T-cell (primary cell): ENCODE results near the gene PPEF2. TPM values are rescaled to one million over a fixed set of nuclear protein-coding genes. Genes with fewer than 3 reads are reported as not detected.

ENCODE experiments used
- ATAC-seq, 4 experiments: fragments of 200-7000 bp in 3 of 4; fragments of 150-1000 bp in 1 of 4; cut with Tn5 transposase; replicated peaks in 1 of 4; 1 replicate in 3 of 4; 2 replicates in 1 of 4; pipeline ENCODE4 v1.10.0; 2021; ENCODE audit warnings: moderate library complexity in 3 of 4, mild to moderate bottlenecking in 2 of 4, moderate number of reproducible peaks in 1 of 4
- CTCF ChIA-PET, 2 donors: fragments of 300-600 bp; sonication (Branson Sonifier 250); formaldehyde crosslinking; loops; one replicate each; lab custom pipeline; 2022; ENCODE audit warnings: antibody characterized with exemption in 2 of 2; lab: Charles Lee
- POLR2A ChIA-PET, 2 donors: fragments of 300-600 bp; sonication (Branson Sonifier 250); formaldehyde crosslinking; loops; one replicate each; lab custom pipeline; 2022; ENCODE audit warnings: antibody characterized with exemption in 2 of 2; lab: Charles Lee
- DNase-seq, 35 experiments: peaks; one replicate each; pipeline versions ENCODE4 v3.0.0 to v3.0.0-alpha.2; 2013 to 2023
- H3K27ac ChIP-seq: one replicate; pipeline ENCODE4 v1.5.1; 2013; ENCODE audit warnings: low read length
- H3K27me3 ChIP-seq, 2 experiments: replicated peaks in 1 of 2; 1 replicate in 1 of 2; 2 replicates in 1 of 2; pipeline versions ENCODE4 v1.6.1 to v1.7.0; 2013; ENCODE audit warnings: low read length in 1 of 2, mixed read lengths in 1 of 2; ENCODE audit not compliant: control insufficient read depth in 2 of 2, insufficient read depth in 2 of 2; ENCODE audit errors: extremely low read depth in 1 of 2
- H3K36me3 ChIP-seq, 2 donors: 1 replicate in 1 of 2; 2 replicates in 1 of 2; pipeline versions ENCODE4 v1.6.1 to v1.7.0; 2013; ENCODE audit warnings: low read length in 1 of 2; ENCODE audit not compliant: control insufficient read depth in 2 of 2, insufficient read depth in 1 of 2; ENCODE audit errors: extremely low read depth in 1 of 2
- H3K4me1 ChIP-seq, 2 experiments: 1 replicate in 1 of 2; 2 replicates in 1 of 2; pipeline versions ENCODE4 v1.6.1 to v1.7.0; 2013; ENCODE audit warnings: low read length in 2 of 2, mixed read lengths in 1 of 2; ENCODE audit not compliant: insufficient read depth in 2 of 2, control insufficient read depth in 1 of 2; ENCODE audit errors: extremely low read depth in 1 of 2
- H3K4me3 ChIP-seq, 2 donors: 1 replicate in 1 of 2; 2 replicates in 1 of 2; pipeline versions ENCODE4 v1.5.1 to v1.7.0; 2013; ENCODE audit warnings: mild to moderate bottlenecking in 2 of 2, low read length in 1 of 2, moderate library complexity in 1 of 2; ENCODE audit not compliant: control insufficient read depth in 1 of 2; ENCODE audit errors: extremely low read depth in 1 of 2
- H3K9me3 ChIP-seq: 2 replicates; pipeline ENCODE4 v1.7.0; 2013
- H3K27ac Mint-ChIP-seq, 2 donors: one replicate each; pipeline ENCODE4 v1.8.0; 2020 to 2021; ENCODE audit warnings: mild to moderate bottlenecking in 2 of 2, mixed read lengths in 2 of 2
- H3K27me3 Mint-ChIP-seq, 2 donors: one replicate each; pipeline ENCODE4 v1.8.0; 2021 to 2022; ENCODE audit warnings: mixed read lengths in 2 of 2
- H3K36me3 Mint-ChIP-seq: one replicate; pipeline ENCODE4 v1.8.0; 2021; ENCODE audit warnings: mixed read lengths
- H3K4me1 Mint-ChIP-seq, 3 donors: one replicate each; pipeline ENCODE4 v1.8.0; 2020 to 2022; ENCODE audit warnings: mixed read lengths in 3 of 3, mild to moderate bottlenecking in 1 of 3
- H3K4me3 Mint-ChIP-seq, 3 donors: one replicate each; pipeline ENCODE4 v1.8.0; 2020 to 2022; ENCODE audit warnings: mild to moderate bottlenecking in 3 of 3, mixed read lengths in 3 of 3, moderate library complexity in 3 of 3
- H3K9me3 Mint-ChIP-seq, 3 donors: one replicate each; pipeline ENCODE4 v1.8.0; 2020 to 2022; ENCODE audit warnings: mixed read lengths in 3 of 3
- WGBS: methylation state at CpG from one replicate; pipeline ENCODE4 v1.1.5; 2013; ENCODE audit warnings: missing lambda C conversion rate; ENCODE audit not compliant: insufficient coverage; 5-methylcytosine and 5-hydroxymethylcytosine counted together
- total RNA-seq, 35 experiments: library from RNA in 6 of 35; stranded (reverse) in 6 of 35; fragments of 120-200 nt in 1 of 35; gene quantifications; one replicate each; pipeline versions ENCODE4 v1.2.1 to v1.2.4 and lab custom pipeline; 2013 to 2026

Gene PPEF2
- total RNA-seq, 5 donors from 2014 or later (not counting 1 experiment from before 2014, with no cell fraction given): 0.25 to 1.1 (median 0.50) TPM

DNA sequence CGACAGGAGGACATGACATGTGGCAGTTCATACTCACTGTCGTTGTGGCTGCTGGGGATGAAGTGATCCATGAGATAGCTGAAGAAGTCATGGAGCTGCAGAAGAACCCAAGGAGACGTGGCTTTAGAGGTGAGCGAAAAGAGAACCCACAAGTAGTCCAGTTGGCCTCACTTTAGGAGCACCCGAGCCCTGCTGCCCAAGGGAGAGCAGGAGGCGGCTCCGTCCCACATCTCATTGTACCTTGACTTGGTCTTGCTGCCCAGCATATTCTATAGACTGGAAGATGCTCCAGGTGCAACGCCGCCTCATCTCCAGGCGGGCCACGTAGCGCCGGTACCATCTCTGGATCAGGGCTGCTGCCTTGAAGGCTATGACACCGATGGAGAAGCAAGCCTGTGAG, 10.6 kb downstream of the PPEF2 start:
- Mint-ChIP-seq H3K4me1 (no peaks in the 10 kb centered on the region), H3K9me3 (no peaks in the 10 kb centered on the region), H3K27ac (no peak overlapping the region), H3K36me3 (no peaks in the 10 kb centered on the region), H3K27me3 (peaks cover 0 to 11% of the 10 kb centered on the region in 2 donors), H3K4me3 (no peak overlapping the region)
- Histone ChIP-seq H3K36me3 (no peaks in the 10 kb centered on the region), H3K9me3 (no peaks in the 10 kb centered on the region), H3K4me3 (no peak overlapping the region), H3K27me3 (no peaks in the 10 kb centered on the region), H3K27ac (no peak overlapping the region), H3K4me1 (no peaks in the 10 kb centered on the region)
- DNase-seq (no peak), ATAC-seq (no peak)
- 88% methylated on average over 12 of the region's 14 CpGs for WGBS
- CTCF ChIA-PET: no interaction called here
- POLR2A ChIA-PET: no interaction called here

DNA sequence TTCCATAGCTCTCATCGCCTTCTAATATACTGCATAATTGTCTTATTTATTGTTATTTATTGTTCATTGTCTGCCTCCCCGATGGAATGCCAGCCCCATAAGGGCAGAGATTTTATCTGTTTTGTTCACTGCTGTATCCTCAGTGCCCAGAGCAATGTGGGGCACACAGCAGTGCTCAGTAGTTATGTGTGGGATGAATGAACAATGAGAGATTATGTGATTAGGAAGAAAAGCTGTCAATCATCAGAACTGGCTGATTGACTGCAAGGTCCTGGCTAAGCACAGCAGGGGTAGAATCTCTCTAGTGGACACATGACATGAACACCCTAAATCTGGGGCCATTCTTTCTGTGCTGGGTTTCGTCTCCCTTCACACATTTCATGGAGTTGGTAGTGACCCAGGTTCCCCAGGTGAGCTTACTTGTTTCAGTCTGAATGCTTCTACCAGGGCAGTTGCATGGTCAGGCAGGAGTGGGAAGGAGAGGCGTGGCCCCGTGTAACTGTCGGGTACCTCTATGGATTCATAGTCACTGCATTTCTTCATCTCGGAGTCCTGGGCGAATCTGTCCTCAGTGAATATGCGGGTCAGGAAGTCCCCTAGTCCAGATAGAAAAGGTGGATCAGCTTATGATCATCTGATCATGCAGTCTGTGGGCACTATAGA, 12.6 kb downstream of the PPEF2 start:
- ChIA-PET POLR2A (no interaction called here), CTCF (no interaction called here)
- Mint-ChIP-seq H3K36me3 (no peaks in the 10 kb centered on the region), H3K4me1 (no peaks in the 10 kb centered on the region), H3K27ac (no peak overlapping the region), H3K4me3 (no peak overlapping the region), H3K9me3 (no peaks in the 10 kb centered on the region), H3K27me3 (peaks cover 0 to 11% of the 10 kb centered on the region in 2 donors)
- ATAC-seq: no peak
- Histone ChIP-seq H3K4me1 (peaks cover 0 to 4% of the 10 kb centered on the region in 2 experiments), H3K4me3 (no peak overlapping the region), H3K9me3 (no peaks in the 10 kb centered on the region), H3K36me3 (no peaks in the 10 kb centered on the region), H3K27ac (no peak overlapping the region), H3K27me3 (peaks cover 0 to 4% of the 10 kb centered on the region in 2 experiments)
- 75% methylated on average over 7 of the region's 9 CpGs for WGBS
- no peak for DNase-seq

DNA sequence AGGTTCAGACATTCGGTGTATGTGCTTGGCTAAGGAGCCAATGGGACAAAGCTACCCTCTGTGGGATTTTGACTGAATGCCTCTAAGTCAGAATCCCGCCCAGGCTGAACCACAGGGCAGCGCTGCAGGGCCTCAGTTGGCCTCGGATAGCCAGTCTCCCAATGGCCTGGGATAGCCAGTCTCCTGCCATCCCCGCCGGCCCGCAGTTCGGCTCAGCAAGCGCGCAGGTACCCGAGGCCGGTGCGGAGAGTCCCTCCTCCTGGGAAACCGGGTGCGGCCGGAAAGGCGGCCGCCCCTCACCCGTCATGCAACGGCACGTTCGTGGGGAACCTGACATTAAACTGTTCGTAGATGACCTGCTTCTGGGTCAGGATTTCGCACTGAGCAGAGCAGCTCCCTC, 16.1 kb downstream of the PPEF2 start:
- ATAC-seq: no peak
- Mint-ChIP-seq H3K36me3 (no peaks in the 10 kb centered on the region), H3K27ac (no peak overlapping the region), H3K27me3 (peaks cover 0 to 16% of the 10 kb centered on the region in 2 donors), H3K4me1 (no peaks in the 10 kb centered on the region), H3K4me3 (no peak overlapping the region), H3K9me3 (no peaks in the 10 kb centered on the region)
- peaks cover 0 to 4% of the 10 kb centered on the region in 2 experiments for H3K27me3 ChIP-seq
- no peak for DNase-seq
- no peaks in the 10 kb centered on the region for H3K9me3 ChIP-seq
- H3K4me3 ChIP-seq: no peak overlapping the region
- CTCF ChIA-PET: interaction anchor here in 1 of 2 donors (0.6 kb wide), 1 partner anchor 1249 kb away, joined by 4 read pairs; no protein-coding TSS in a partner anchor
- H3K36me3 ChIP-seq: no peaks in the 10 kb centered on the region
- WGBS: 73% methylated on average over 24 of the region's 24 CpGs
- POLR2A ChIA-PET: interaction anchor here in 1 of 2 donors (0.6 kb wide), 1 partner anchor 26 kb away, joined by 5 read pairs; no protein-coding TSS in a partner anchor
- H3K27ac ChIP-seq: no peak overlapping the region
- peaks cover 0 to 4% of the 10 kb centered on the region in 2 experiments for H3K4me1 ChIP-seq

DNA sequence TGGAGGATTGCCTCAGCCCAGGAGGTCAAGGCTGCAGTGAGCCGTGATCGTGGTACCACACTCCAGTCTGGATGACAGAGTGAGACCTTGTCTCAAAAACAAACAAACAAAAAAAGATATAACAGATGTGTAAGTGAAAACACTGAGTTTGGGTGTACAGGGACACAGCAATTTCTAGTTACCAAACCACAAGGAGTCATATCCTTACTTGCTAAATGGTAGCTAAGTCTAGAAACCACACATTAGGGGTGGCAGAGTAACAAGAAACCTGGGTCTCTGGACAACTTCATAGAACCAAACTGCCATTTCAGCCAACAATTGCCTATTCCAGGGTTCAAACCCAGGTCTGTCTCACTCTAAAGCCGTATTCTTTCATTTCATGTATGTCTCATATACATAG, 20.8 kb downstream of the PPEF2 start:
- H3K27ac ChIP-seq: no peak overlapping the region
- H3K27me3 Mint-ChIP-seq: peaks cover 0 to 4% of the 10 kb centered on the region in 2 donors
- 86% methylated on average over 1 of the region's 3 CpGs for WGBS
- peaks cover 0 to 4% of the 10 kb centered on the region in 2 experiments for H3K27me3 ChIP-seq
- ATAC-seq: no peak
- H3K27ac Mint-ChIP-seq: no peak overlapping the region
- no peaks in the 10 kb centered on the region for H3K9me3 Mint-ChIP-seq
- CTCF ChIA-PET: no interaction called here
- H3K36me3 Mint-ChIP-seq: no peaks in the 10 kb centered on the region
- H3K4me3 Mint-ChIP-seq: no peak overlapping the region
- H3K4me3 ChIP-seq: no peak overlapping the region
- H3K36me3 ChIP-seq: no peaks in the 10 kb centered on the region
- POLR2A ChIA-PET: no interaction called here
- H3K4me1 Mint-ChIP-seq: no peaks in the 10 kb centered on the region
- H3K9me3 ChIP-seq: no peaks in the 10 kb centered on the region
- peaks cover 0 to 4% of the 10 kb centered on the region in 2 experiments for H3K4me1 ChIP-seq
- no peak for DNase-seq

DNA sequence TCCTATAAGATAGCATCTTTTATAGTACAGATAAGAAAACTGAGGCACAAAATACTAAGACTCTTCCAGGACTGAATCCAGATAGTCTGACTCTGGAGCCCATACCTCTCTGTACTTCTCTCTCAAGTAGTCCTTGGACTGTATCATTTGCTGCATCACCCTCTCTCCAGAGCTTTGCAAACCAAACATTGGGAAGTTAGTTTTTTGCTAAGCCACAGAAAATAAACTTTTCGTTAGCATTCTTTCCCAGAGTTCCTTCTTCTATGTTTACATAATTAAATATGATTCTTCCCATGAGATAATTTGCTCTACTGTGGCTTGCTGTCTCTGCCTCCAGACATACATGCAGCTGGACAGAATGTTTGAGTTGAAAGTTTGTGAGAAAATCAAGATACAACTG, 22.0 kb downstream of the PPEF2 start:
- no peak for ATAC-seq
- Mint-ChIP-seq H3K4me3 (no peak overlapping the region), H3K27me3 (peaks cover 0 to 4% of the 10 kb centered on the region in 2 donors), H3K9me3 (no peaks in the 10 kb centered on the region), H3K27ac (no peak overlapping the region), H3K4me1 (no peaks in the 10 kb centered on the region), H3K36me3 (no peaks in the 10 kb centered on the region)
- Histone ChIP-seq H3K27ac (no peak overlapping the region), H3K4me3 (no peak overlapping the region), H3K9me3 (no peaks in the 10 kb centered on the region), H3K27me3 (peaks cover 0 to 3% of the 10 kb centered on the region in 2 experiments), H3K4me1 (no peaks in the 10 kb centered on the region), H3K36me3 (no peaks in the 10 kb centered on the region)
- WGBS: no CpG with 5 or more reads among the region's 1 CpG
- ChIA-PET POLR2A (no interaction called here), CTCF (no interaction called here)
- no peak for DNase-seq

DNA sequence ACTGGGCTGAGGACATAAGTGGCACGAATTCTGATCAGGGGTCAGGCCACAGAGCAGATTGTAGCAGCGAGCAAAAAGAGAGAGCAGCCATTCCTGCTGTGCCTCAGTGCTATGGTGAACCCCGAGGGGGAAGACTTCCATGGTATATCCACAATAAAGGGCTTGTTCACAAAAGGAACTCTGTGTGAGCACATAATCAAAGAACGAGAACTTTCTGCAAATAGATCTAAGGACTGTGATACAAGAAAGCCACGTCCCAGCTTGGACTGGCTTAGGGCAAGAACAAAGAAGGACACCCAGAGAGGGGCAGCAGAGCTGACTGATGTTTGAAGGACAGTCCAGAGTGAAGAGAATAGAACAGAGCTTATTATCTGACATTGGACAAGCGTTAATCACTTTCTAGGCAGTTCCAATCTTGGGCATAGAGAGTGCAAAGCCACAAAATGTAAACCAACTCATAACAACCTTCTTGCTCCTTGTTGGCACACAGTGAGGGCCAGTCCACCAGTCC, 24.0 kb downstream of the PPEF2 start:
- WGBS: 60% methylated on average over 4 of the region's 6 CpGs

More for the DNA sequence above, 24.0 kb downstream of the PPEF2 start:
- Mint-ChIP-seq H3K9me3 (no peaks in the 10 kb centered on the region), H3K27me3 (peaks cover 0 to 4% of the 10 kb centered on the region in 2 donors), H3K36me3 (no peaks in the 10 kb centered on the region), H3K27ac (no peak overlapping the region), H3K4me1 (no peaks in the 10 kb centered on the region), H3K4me3 (no peak overlapping the region)
- no peak overlapping the region for H3K27ac ChIP-seq
- H3K9me3 ChIP-seq: no peaks in the 10 kb centered on the region
- H3K36me3 ChIP-seq: no peaks in the 10 kb centered on the region
- no peaks in the 10 kb centered on the region for H3K4me1 ChIP-seq
- H3K4me3 ChIP-seq: no peak overlapping the region
- no peak for ATAC-seq
- CTCF ChIA-PET: interaction anchor here in 1 of 2 donors (0.6 kb wide), 2 partner anchors 17 to 332 kb away, joined by 3 to 4 read pairs; no protein-coding TSS in a partner anchor
- POLR2A ChIA-PET: no interaction called here
- DNase-seq: no peak
- H3K27me3 ChIP-seq: peaks cover 0 to 6% of the 10 kb centered on the region in 2 experiments
